GM18505 (cell line): ENCODE results near the gene SLC9B1.
"Not testable (repeated sequence)": the region's sequence is repeated elsewhere in the genome, so short reads cannot be mapped to it uniquely, and the experiment has no call there.

Source experiments
- ATAC-seq: cut with Tn5 transposase; IDR thresholded peaks from one replicate; pipeline ENCODE4 v1.9.1; 2021; ENCODE audit not compliant: unreplicated experiment
- POLR2A ChIP-seq: IDR thresholded peaks from 4 replicates; pipeline ENCODE4 v1.6.1; 2011; ENCODE audit warnings: borderline replicate concordance; ENCODE audit not compliant: insufficient read depth, insufficient read length; ENCODE audit errors: extremely low read depth

SLC9B1 gene

GRCh38 chr4:102959496-102959895 lies 60.0 kb downstream of the SLC9B1 start:
- TF ChIP-seq POLR2A, result no peak
- no peak for ATAC-seq

- ATAC-seq, result no peak
- TF ChIP-seq POLR2A, result no peak
These were observed 74.4 kb downstream of the SLC9B1 start for GRCh38 chr4:102945066-102945465.

GRCh38 chr4:102938063-102938462 lies 81.4 kb downstream of the SLC9B1 start:
- ATAC-seq, result not testable (repeated sequence)

DNA sequence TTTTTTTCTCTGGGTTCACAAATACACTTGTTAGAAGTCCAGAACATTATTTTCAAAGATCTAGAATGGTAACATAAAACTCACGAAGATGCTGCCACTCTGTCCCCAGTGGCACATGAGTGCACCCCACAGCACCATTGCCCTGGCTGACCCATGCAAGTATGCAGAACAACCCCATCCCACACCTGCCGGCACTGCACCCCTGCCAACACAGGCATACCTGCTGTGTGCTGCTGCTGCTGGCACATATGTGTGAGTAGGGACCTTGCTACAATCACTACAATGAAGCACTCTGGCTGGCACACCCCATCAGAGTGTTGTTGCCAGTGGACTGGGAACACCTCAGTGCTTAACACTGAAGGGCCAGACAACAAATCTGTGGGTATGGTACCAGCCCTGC lies 83.8 kb downstream of the SLC9B1 start:
- no peak for TF ChIP-seq POLR2A
- ATAC-seq, result no peak

- ATAC-seq, result not testable (repeated sequence)
These were observed 99.8 kb downstream of the SLC9B1 start for GRCh38 chr4:102919697-102920096.

GRCh38 chr4:102918859-102919258 lies 100.6 kb downstream of the SLC9B1 start:
- no peak for ATAC-seq

DNA sequence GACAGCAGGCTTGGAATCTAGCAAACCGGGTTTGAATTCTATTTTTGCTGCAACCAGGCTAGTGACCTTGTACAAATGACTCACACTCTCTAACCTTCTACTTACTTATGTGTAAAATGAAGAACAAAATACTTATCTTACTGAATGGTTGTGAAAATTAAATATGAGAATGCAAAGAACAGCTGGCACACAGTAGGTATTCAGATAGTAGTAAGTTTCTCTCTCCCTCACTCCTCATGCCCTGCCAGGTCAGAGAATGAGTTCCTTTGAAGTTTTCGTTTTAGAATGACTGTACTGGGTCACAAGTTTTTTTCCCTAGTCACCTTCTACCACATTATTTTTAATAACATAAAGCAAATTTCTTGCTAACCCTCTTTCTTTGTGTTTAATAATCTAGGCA lies 117.7 kb downstream of the SLC9B1 start:
- ATAC-seq, result no peak
- TF ChIP-seq POLR2A, result no peak

More at GRCh38 chr4:102918859-102919258, 100.6 kb downstream of the SLC9B1 start:
- no peak for TF ChIP-seq POLR2A

DNA sequence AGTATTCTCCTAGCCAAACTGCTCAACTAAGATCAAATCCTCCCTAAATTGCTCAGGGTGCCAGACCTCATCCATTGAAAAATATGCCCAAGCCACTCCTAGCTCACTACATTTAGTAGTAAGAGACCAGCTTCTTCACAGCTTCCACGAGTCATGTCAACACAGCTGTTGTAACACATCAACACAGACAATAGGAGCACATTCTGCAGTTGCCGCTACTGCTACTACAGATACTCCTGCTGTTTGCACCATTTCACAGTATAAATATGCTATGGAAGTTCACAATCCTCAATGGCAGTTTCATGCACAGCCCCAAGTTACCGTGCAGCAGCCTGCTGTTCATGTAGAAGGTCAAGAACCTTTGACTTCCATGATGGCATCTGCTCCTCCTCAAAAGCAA lies 121.9 kb downstream of the SLC9B1 start:
- not testable (repeated sequence) for ATAC-seq

GRCh38 chr4:102896547-102896946 lies 123.0 kb downstream of the SLC9B1 start:
- ATAC-seq, result not testable (repeated sequence)

GRCh38 chr4:102889866-102890265 lies 129.6 kb downstream of the SLC9B1 start:
- ATAC-seq, result not testable (repeated sequence)

GRCh38 chr4:102888570-102888969 lies 130.9 kb downstream of the SLC9B1 start:
- ATAC-seq, result not testable (repeated sequence)

DNA sequence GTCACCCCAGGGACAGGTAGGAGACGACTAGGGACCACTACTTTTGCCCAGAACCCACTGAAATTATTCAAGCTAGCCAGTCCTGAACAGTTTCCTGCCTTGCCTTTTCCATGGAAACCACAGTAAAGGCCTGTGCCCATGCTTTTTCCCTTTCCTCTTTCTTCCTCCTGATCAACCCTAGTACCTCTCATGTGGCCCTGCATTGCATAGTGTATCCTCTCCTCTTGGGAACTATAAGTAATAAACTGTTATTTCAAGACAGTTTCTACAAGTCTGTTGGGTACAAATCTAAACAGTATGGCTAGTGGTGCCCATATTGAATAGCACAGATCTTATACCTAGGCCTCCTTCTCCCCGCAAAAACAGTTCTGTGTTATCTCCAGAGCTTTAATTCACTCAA lies 136.2 kb downstream of the SLC9B1 start:
- ATAC-seq, result no peak
- TF ChIP-seq POLR2A, result no peak

GRCh38 chr4:102881343-102881742 lies 138.2 kb downstream of the SLC9B1 start:
- no peak for ATAC-seq
- TF ChIP-seq POLR2A, result no peak

- no peak for TF ChIP-seq POLR2A
- ATAC-seq, result no peak
These were observed 140.6 kb downstream of the SLC9B1 start for GRCh38 chr4:102878901-102879300.

GRCh38 chr4:102878349-102878748 lies 141.2 kb downstream of the SLC9B1 start:
- not testable (repeated sequence) for ATAC-seq

DNA sequence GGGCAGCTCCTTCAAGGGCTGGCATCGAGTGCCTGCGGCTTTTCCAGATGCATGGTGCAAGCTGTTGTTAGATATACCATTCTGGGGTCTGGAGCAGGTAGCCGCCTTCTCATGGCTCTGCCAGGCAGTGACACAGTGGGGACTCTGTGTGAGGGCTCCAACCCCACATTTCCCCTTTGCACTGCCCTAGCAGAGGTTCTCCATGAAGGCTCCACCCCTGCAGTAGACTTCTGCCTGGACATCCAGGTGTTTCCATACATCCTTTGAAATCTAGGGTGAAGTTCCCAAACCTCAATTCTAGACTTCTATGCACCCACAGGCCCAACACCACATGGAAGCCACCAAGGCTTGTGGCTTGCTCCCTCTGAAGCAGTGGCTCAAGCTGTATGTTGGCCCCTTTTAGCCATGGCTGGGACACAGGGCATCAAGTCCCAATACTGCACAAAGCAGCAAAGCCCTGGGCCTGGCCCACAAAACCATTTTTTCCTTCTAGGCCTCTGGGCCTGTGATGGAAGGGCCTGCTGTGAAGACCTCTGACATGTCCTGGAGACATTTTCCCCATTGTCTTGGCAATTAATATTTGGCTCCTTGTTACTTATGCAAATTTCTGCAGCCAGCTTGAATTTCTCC lies 141.9 kb downstream of the SLC9B1 start:
- ATAC-seq, result not testable (repeated sequence)
